Activated naive CD4-positive, alpha-beta T cell treated with anti-CD3 and anti-CD28 coated beads, Interleukin-2, amount 50 U/mL, for 24 hours (primary cell): Measurements from ENCODE around the gene LCAT.

Experiments
- H3K27ac Mint-ChIP-seq: one replicate; pipeline ENCODE4 v1.8.0; 2021; ENCODE audit warnings: mild to moderate bottlenecking, mixed read lengths
- H3K27me3 Mint-ChIP-seq: one replicate; pipeline ENCODE4 v1.8.0; 2021; ENCODE audit warnings: mixed read lengths
- H3K36me3 Mint-ChIP-seq: one replicate; pipeline ENCODE4 v1.8.0; 2021; ENCODE audit warnings: mixed read lengths
- H3K4me1 Mint-ChIP-seq: one replicate; pipeline ENCODE4 v1.8.0; 2021; ENCODE audit warnings: mixed read lengths
- H3K4me3 Mint-ChIP-seq: one replicate; pipeline ENCODE4 v1.8.0; 2021; ENCODE audit warnings: mild to moderate bottlenecking, mixed read lengths
- H3K9me3 Mint-ChIP-seq: one replicate; pipeline ENCODE4 v1.8.0; 2021; ENCODE audit warnings: mixed read lengths

Gene LCAT

DNA sequence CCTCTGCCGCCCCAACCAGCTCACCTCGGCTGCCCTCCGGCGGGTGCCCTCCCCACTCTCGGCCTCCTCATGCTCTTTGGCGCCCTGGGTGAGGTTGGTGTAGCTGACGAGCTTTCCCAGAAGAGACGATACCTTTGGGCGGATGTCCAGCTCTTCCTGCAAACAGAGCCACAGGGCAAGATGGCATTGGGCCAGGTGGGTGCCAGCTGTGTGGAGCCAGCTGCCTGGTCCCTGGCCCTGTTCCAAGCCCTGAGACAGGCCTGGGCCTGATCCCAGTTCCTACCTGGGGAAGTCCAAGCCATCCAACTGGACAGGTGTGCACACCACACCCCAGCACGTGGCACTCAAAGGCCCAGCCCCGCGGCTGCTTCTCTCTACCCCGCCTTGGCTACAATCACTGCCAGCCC, 17.6 kb upstream of the LCAT start:
- H3K27ac Mint-ChIP-seq, result no peak overlapping the region
- H3K36me3 Mint-ChIP-seq, result peaks cover 7% of the 10 kb centered on the region
- H3K27me3 Mint-ChIP-seq, result no peaks in the 10 kb centered on the region
- no peak overlapping the region for H3K4me3 Mint-ChIP-seq
- H3K9me3 Mint-ChIP-seq, result no peaks in the 10 kb centered on the region
- peaks cover 5% of the 10 kb centered on the region for H3K4me1 Mint-ChIP-seq

DNA sequence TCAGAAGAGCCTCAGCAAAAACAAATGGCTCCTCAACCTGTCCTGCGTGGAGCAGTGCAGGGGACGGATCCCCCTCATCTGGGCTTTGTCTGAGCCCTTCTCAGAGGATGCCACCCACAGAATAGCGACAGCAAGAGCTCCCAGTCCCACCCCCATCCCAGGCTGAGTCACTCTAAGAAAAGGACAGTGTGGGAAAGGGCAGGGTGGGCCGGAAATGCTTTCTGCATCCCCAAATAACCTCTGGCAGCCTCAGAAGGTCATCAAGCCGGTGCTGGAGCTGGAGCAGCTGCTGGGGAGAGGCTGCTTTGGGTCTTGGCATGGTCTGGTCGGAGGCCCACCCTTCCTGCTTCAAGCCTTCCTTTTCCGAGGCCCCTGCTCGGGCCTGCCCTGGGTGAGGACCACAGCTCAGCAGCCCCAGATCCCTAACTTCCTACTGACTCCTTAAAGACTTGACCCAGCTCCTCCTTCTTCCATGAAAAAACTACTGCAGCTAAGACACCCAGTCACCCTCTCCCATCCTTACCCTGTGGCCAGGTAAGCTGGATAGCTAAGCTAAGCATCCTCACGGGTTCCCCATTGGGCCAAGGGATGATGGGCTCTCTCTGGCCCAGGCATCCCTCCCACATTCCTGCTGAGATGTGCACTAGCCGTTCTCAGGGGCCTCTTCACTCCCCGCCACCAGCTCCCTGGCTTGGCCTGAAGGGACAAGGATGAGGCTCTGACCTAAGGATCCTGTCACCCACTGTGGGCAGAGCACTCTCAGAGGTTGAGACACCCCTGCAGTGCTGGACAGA, 15.8 kb upstream of the LCAT start:
- no peaks in the 10 kb centered on the region for H3K27me3 Mint-ChIP-seq
- H3K9me3 Mint-ChIP-seq, result no peaks in the 10 kb centered on the region
- peaks cover 7% of the 10 kb centered on the region for H3K36me3 Mint-ChIP-seq
- H3K4me3 Mint-ChIP-seq, result no peak overlapping the region
- H3K27ac Mint-ChIP-seq, result no peak overlapping the region
- H3K4me1 Mint-ChIP-seq, result no peaks in the 10 kb centered on the region

DNA sequence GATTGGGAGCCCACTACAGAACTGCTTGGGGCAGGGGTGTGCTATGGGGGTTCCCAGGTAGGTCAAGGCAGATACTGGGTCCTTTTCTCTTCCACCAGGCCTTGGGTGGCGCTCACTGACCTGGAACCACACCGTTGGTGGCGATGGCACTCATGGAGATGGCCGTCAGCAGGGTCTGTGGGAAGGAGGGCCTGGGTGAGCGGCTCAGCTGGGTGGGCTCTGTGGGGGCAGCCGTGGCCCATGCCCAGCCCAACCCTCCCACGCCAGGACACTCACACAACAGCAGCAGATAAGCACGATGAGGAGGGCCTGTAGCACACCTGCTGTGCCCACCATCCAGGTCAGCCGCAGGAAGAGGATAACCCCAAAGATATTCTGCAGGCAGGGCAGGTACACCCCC, 13.7 kb upstream of the LCAT start:
- no peak overlapping the region for H3K4me3 Mint-ChIP-seq

DNA sequence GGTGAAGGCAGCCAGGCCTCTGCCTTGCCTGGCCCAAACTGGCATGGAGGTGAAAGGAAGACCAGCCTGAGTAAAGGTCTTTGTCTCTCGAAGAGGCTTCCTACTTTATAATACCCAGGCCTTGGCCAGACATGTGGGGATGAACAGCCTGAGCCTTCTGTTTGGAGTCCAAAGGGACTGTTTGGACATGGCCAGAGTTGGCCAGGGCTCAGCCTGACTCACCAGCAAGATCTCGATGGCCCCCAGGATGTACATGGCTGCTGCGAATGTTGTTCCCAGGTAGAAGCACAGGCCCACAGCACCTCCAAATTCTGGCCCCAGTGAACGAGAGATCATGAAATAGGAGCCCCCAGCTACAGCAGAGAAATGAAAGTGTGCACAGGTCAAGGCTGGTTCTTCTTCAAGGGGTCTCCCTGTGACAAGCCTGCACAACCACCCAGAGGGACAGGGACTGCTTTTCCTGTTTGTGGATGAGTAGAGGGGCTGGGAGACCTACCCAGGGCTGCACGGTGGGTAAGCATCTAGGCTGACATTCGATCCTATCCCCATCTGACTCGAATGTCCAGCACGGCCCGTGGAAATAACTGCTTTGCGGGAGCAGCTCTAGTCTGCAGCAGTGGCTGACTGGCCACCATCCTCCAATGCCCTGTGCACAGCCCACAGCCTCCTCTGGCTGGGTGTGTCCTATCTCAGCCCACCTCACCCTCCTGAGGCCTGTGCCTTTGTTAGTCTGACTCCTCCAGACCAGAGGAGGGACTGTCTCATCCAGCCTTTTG, 10.7 kb upstream of the LCAT start:
- Mint-ChIP-seq H3K36me3 (peaks cover 9% of the 10 kb centered on the region), H3K27ac (no peak overlapping the region), H3K9me3 (no peaks in the 10 kb centered on the region), H3K27me3 (no peaks in the 10 kb centered on the region), H3K4me1 (no peaks in the 10 kb centered on the region), H3K4me3 (no peak overlapping the region)

More for the DNA sequence above, 13.7 kb upstream of the LCAT start:
- H3K27ac Mint-ChIP-seq, result no peak overlapping the region
- H3K27me3 Mint-ChIP-seq, result no peaks in the 10 kb centered on the region
- no peaks in the 10 kb centered on the region for H3K4me1 Mint-ChIP-seq
- H3K9me3 Mint-ChIP-seq, result no peaks in the 10 kb centered on the region
- H3K36me3 Mint-ChIP-seq, result peaks cover 7% of the 10 kb centered on the region

DNA sequence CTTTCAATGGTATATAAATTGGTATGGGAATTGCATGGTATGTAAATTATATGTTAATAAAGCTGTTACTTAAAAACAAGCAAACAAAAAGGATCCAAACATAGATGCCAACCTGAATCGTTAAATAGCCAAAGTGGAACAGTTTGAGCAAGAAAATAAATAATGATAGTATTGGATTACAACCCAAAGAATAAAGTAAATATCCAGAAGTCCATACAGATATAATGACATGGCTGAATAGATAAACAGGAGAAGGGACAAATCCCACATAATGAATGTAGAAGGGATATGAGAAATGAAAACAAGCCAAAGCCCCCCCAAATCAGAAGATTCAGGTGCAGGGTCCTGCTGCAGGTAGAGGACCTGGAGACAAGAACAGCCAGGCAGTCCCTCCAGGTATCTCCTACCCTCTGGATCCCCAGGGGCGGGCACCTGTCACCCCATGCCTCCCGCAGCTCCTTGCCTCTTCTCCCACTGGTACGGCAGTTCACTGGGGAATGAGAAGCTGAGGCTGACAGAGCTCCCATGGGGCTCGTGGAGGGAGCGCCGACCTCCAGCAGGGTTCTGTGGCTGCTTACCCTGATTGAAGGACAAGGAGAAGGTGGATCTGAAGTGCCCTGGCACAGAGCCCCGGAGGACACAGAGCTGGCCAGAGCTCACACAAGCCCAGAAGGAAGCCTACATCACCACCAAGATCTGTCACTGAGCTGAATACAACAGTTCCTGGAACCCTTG, 9.9 kb upstream of the LCAT start:
- no peaks in the 10 kb centered on the region for H3K27me3 Mint-ChIP-seq
- no peaks in the 10 kb centered on the region for H3K4me1 Mint-ChIP-seq
- H3K4me3 Mint-ChIP-seq, result no peak overlapping the region
- H3K27ac Mint-ChIP-seq, result no peak overlapping the region
- H3K9me3 Mint-ChIP-seq, result no peaks in the 10 kb centered on the region
- peaks cover 9% of the 10 kb centered on the region for H3K36me3 Mint-ChIP-seq

DNA sequence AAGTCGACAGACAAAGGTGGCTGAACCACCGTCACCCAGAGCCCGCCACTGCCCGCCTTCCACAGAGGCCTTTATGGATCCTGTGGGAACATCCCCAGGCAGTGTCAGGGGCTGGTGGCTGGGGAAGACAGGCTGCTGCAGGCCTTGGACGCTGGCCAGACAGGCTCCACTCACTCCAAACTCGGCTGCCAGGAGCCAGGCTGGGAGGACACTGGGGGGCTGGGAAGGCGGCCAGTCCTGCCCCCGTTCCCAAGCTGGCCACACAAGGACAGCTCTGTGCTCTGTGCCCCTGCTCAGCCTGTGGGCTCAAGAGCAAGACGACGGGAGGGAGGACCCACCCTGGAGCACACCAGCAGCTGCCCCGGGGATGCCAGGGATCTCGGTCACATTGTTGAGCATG, 7.6 kb upstream of the LCAT start:
- Mint-ChIP-seq H3K27ac (no peak overlapping the region), H3K4me1 (no peaks in the 10 kb centered on the region), H3K4me3 (no peak overlapping the region), H3K36me3 (peaks cover 7% of the 10 kb centered on the region), H3K9me3 (no peaks in the 10 kb centered on the region), H3K27me3 (no peaks in the 10 kb centered on the region)

- H3K9me3 Mint-ChIP-seq, result no peaks in the 10 kb centered on the region
These were observed 6.5 kb upstream of the LCAT start for GRCh38 chr16:67950335-67950843.

DNA sequence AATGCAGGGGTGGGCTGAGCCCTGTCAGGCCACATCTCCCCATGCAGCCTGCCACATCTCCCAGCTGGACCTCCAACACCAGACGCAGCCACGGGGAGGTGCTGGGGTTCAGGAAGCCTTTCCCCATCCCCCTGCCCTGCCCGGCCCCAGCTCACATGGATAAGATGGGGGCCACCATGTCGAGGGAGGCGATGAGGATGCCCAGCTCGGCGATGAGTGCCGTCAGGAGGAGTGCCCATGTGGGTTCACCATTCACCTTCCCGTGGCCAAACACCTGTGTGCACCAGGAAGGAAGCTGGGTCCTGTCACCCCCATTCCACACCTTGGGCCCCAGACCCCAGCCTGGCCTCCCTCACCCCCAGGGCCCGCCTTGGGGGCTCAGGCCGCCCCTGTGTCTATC, 5.7 kb upstream of the LCAT start:
- peaks cover 7% of the 10 kb centered on the region for H3K36me3 Mint-ChIP-seq
- H3K27me3 Mint-ChIP-seq, result no peaks in the 10 kb centered on the region
- H3K4me3 Mint-ChIP-seq, result no peak overlapping the region
- H3K9me3 Mint-ChIP-seq, result no peaks in the 10 kb centered on the region
- H3K4me1 Mint-ChIP-seq, result no peaks in the 10 kb centered on the region
- H3K27ac Mint-ChIP-seq, result no peak overlapping the region

More at GRCh38 chr16:67950335-67950843, 6.5 kb upstream of the LCAT start:
- H3K4me1 Mint-ChIP-seq, result no peaks in the 10 kb centered on the region
- H3K27ac Mint-ChIP-seq, result no peak overlapping the region
- H3K4me3 Mint-ChIP-seq, result no peak overlapping the region
- no peaks in the 10 kb centered on the region for H3K27me3 Mint-ChIP-seq
- H3K36me3 Mint-ChIP-seq, result peaks cover 7% of the 10 kb centered on the region

GRCh38 chr16:67948015-67948414, 4.1 kb upstream of the LCAT start:
- no peak overlapping the region for H3K27ac Mint-ChIP-seq
- H3K4me1 Mint-ChIP-seq, result no peaks in the 10 kb centered on the region
- H3K27me3 Mint-ChIP-seq, result no peaks in the 10 kb centered on the region
- H3K4me3 Mint-ChIP-seq, result no peak overlapping the region
- no peaks in the 10 kb centered on the region for H3K9me3 Mint-ChIP-seq
- peaks cover 7% of the 10 kb centered on the region for H3K36me3 Mint-ChIP-seq

DNA sequence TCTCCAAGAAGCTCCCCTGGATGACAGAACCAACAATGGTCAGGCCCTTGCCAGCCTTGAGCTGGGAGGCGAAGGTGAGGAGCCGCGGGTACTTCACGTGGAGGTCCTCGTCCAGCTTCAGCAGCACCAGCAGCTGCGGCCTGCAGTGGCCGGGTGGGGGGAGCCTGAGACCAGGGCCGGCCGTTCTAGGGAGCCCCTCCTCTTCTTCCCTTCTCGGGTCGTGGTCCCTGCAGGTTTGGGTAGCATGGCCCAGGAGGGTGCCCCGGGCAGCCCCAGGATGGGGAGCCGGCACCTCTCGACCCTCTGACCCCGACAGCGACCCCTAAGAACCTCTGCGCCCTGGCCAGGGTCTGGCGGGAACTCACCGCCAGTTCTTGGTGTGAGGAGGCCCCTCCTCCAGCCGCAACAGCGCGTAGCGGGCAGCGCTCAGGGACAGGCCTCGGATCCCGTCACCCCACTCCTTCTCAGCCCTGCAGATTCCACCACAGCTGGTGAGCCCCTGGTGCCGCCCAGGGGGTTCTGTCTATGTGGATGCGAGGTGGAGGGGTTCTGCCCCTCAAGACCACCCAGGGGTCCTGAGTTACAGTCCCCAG, 3.1 kb upstream of the LCAT start:
- Mint-ChIP-seq H3K27ac (no peak overlapping the region), H3K4me1 (peaks cover 3% of the 10 kb centered on the region), H3K9me3 (no peaks in the 10 kb centered on the region), H3K27me3 (no peaks in the 10 kb centered on the region), H3K36me3 (peaks cover 5% of the 10 kb centered on the region), H3K4me3 (no peak overlapping the region)

DNA sequence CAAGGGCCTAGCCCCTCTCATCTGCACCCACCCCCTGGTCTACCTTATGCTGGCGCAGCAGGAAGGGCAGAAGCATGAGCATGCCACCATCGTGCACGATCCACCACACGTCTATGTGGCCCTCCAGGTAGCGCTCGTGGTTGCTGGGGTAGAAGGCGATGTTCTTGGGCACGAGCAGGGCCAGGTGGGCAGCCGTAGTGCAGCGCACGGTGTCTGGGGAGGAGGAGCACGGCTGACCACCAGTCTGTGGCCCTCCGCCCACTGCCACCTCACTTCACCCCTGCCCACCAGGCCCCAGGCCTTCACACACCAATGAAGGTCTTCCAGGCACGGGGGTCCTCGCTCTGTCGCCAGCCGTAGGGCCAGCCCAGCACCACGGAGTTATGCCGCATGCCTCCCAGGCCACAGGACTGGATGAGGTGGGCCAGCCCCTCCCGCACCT, 2.2 kb upstream of the LCAT start:
- no peak overlapping the region for H3K4me3 Mint-ChIP-seq
- H3K27ac Mint-ChIP-seq, result no peak overlapping the region
- peaks cover 10% of the 10 kb centered on the region for H3K4me1 Mint-ChIP-seq
- H3K27me3 Mint-ChIP-seq, result no peaks in the 10 kb centered on the region
- no peaks in the 10 kb centered on the region for H3K9me3 Mint-ChIP-seq
- H3K36me3 Mint-ChIP-seq, result peaks cover 2% of the 10 kb centered on the region

- H3K4me1 Mint-ChIP-seq, result peaks cover 12% of the 10 kb centered on the region
- H3K4me3 Mint-ChIP-seq, result no peak overlapping the region
- no peaks in the 10 kb centered on the region for H3K27me3 Mint-ChIP-seq
- H3K36me3 Mint-ChIP-seq, result peaks cover 2% of the 10 kb centered on the region
- H3K9me3 Mint-ChIP-seq, result no peaks in the 10 kb centered on the region
- no peak overlapping the region for H3K27ac Mint-ChIP-seq
These were observed 1.5 kb upstream of the LCAT start for GRCh38 chr16:67945392-67945933.

DNA sequence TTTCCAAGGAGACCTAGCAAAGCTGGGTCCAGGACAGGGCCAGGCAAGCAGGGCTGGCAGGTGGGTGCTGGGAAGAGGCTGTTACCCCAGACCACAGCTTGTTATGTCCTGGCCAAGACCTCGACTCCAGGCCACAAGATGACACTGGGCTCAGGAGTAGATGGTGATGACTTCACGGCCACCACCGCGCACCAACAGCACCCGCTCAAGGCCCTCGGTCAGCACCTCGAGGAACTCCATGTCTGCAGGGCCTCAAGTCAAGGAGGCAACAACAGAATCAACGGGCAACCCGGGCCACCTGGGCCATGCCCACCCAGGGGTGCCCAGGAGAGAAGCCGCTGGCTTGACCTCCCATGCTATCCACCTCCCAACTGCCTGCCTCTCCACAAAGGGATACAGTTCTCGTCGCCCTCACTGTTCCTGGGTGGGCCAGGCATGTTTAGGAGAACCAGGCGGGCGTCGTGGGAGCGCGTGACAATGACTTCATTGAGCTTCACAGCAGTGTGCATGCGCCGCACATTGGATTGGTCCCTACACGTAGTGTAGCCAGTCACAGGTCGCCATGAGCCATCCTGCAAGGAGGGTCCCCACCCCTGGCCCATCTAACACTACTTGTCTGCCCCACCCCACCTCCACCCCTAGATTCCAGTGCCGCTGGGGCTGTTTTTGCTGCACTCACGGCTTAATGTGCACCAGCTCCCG, 921 bp upstream of the LCAT start:
- Mint-ChIP-seq H3K9me3 (no peaks in the 10 kb centered on the region), H3K4me1 (peaks cover 19% of the 10 kb centered on the region), H3K36me3 (peaks cover 2% of the 10 kb centered on the region), H3K27me3 (no peaks in the 10 kb centered on the region), H3K4me3 (no peak overlapping the region), H3K27ac (no peak overlapping the region)

DNA sequence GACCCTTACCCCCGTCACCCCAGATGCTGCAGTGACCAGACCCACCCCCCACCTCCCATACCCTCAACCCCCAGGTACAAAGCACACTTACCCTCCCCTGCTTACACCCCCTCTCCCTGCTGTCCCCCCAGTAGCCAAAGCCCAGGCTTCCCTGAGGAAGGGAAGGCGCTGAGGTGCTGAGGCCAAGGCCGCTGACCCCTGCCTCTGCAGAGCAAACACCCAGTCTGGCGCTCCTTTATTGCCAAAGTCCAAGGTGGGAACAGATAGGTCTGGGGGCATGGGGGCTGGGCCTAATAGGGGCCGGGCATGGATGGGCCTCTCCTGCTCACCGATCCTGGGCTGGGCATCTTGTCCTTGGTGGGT, 683 bp downstream of the LCAT start:
- H3K4me3 Mint-ChIP-seq, result no peak overlapping the region
- H3K27me3 Mint-ChIP-seq, result no peaks in the 10 kb centered on the region
- no peak overlapping the region for H3K27ac Mint-ChIP-seq
- no peaks in the 10 kb centered on the region for H3K9me3 Mint-ChIP-seq
- peaks cover 29% of the 10 kb centered on the region for H3K4me1 Mint-ChIP-seq
- H3K36me3 Mint-ChIP-seq, result peaks cover 1% of the 10 kb centered on the region
